HG02970 (cell line): ENCODE data around the gene PGBD4.
"Not testable (repeated sequence)": the region's sequence is repeated elsewhere in the genome, so short reads cannot be mapped to it uniquely, and the experiment has no call there.

Experiments
- ATAC-seq: cut with Tn5 transposase; IDR thresholded peaks from one replicate; pipeline ENCODE4 v1.9.1; 2021; ENCODE audit warnings: mild to moderate bottlenecking, moderate library complexity, moderate number of reproducible peaks; ENCODE audit not compliant: unreplicated experiment, low FRiP score

PGBD4 gene

GRCh38 chr15:34109797-34110663 is 8.1 kb downstream of the PGBD4 start:
- no peak for ATAC-seq

GRCh38 chr15:34111488-34111887 is 9.6 kb downstream of the PGBD4 start:
- no peak for ATAC-seq

GRCh38 chr15:34114215-34114614 is 12.3 kb downstream of the PGBD4 start:
- no peak for ATAC-seq

- ATAC-seq: no peak
Measured at GRCh38 chr15:34114739-34115138, 12.9 kb downstream of the PGBD4 start.

- no peak for ATAC-seq
Measured at GRCh38 chr15:34116620-34117019, 14.7 kb downstream of the PGBD4 start.

GRCh38 chr15:34119291-34119690 is 17.4 kb downstream of the PGBD4 start:
- ATAC-seq: no peak

- not testable (repeated sequence) for ATAC-seq
Measured at GRCh38 chr15:34120420-34120819, 18.5 kb downstream of the PGBD4 start.

- not testable (repeated sequence) for ATAC-seq
Measured at GRCh38 chr15:34121786-34122185, 19.9 kb downstream of the PGBD4 start.

- no peak for ATAC-seq
Measured at GRCh38 chr15:34122771-34123183, 20.9 kb downstream of the PGBD4 start.

GRCh38 chr15:34124651-34125050 is 22.8 kb downstream of the PGBD4 start:
- ATAC-seq: no peak

GRCh38 chr15:34125945-34126344 is 24.1 kb downstream of the PGBD4 start:
- no peak for ATAC-seq

GRCh38 chr15:34126522-34126921 is 24.6 kb downstream of the PGBD4 start:
- ATAC-seq: no peak

GRCh38 chr15:34128898-34129297 is 27.0 kb downstream of the PGBD4 start:
- ATAC-seq: no peak

GRCh38 chr15:34132881-34133280 is 31.0 kb downstream of the PGBD4 start:
- ATAC-seq: no peak

GRCh38 chr15:34133511-34133910 is 31.6 kb downstream of the PGBD4 start:
- ATAC-seq: no peak

GRCh38 chr15:34147371-34148140 is 45.7 kb downstream of the PGBD4 start:
- ATAC-seq: no peak

GRCh38 chr15:34154725-34155204 is 52.9 kb downstream of the PGBD4 start:
- ATAC-seq: no peak

GRCh38 chr15:34155859-34156258 is 54.0 kb downstream of the PGBD4 start:
- ATAC-seq: no peak
